Skeletal muscle satellite cell (primary cell): ENCODE measurements around the gene BTF3L4.
"Not testable (repeated sequence)": the region's sequence is repeated elsewhere in the genome, so short reads cannot be mapped to it uniquely, and the experiment has no call there.

Experiments
- H3K27me3 ChIP-seq: 2 replicates; pipeline ENCODE4 v1.7.0; 2013; ENCODE audit warnings: low read length; ENCODE audit not compliant: control insufficient read depth, insufficient read depth
- H3K36me3 ChIP-seq: 2 replicates; pipeline ENCODE4 v1.7.0; 2013; ENCODE audit warnings: mild to moderate bottlenecking, control low read depth, low read length; ENCODE audit not compliant: insufficient read depth
- H3K4me1 ChIP-seq: 2 replicates; pipeline ENCODE4 v1.7.0; 2013; ENCODE audit warnings: low read length; ENCODE audit not compliant: control insufficient read depth, insufficient read depth
- H3K4me2 ChIP-seq: 2 replicates; pipeline ENCODE4 v1.7.0; 2013; ENCODE audit warnings: mild to moderate bottlenecking, low read length
- H3K4me3 ChIP-seq: 2 replicates; pipeline ENCODE4 v1.7.0; 2013; ENCODE audit warnings: low read length
- H3K9ac ChIP-seq: 2 replicates; pipeline ENCODE4 v1.7.0; 2013; ENCODE audit warnings: mild to moderate bottlenecking, low read depth, low read length, moderate library complexity
- H3K9me3 ChIP-seq: replicated peaks from 2 replicates; pipeline ENCODE4 v1.7.0; 2013; ENCODE audit warnings: mild to moderate bottlenecking, control low read depth, low read length

The BTF3L4 gene

DNA sequence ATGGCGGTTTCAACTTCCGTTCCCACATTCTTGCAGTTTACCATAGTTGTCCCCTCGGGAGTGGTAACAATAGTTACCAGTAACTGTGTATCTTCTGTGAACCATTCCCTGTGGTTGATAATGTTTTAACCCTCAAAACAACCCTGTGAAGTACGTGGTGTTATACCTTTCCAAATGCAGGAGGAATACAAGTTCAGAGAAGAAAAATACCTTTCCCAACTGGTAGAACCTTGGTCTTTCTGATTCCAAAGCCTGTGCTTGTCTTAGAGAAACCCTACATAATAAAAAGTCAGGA, 789 bp downstream of the BTF3L4 start:
- H3K36me3 ChIP-seq, result peaks cover 15% of the 10 kb centered on the region
- H3K9ac ChIP-seq, result peak overlapping the region; percentile 94
- H3K27me3 ChIP-seq, result no peaks in the 10 kb centered on the region
- H3K4me2 ChIP-seq, result peak overlapping the region; percentile 96
- peak overlapping the region; percentile 97 for H3K4me3 ChIP-seq
- H3K4me1 ChIP-seq, result peaks cover 35% of the 10 kb centered on the region
- no peaks in the 10 kb centered on the region for H3K9me3 ChIP-seq

DNA sequence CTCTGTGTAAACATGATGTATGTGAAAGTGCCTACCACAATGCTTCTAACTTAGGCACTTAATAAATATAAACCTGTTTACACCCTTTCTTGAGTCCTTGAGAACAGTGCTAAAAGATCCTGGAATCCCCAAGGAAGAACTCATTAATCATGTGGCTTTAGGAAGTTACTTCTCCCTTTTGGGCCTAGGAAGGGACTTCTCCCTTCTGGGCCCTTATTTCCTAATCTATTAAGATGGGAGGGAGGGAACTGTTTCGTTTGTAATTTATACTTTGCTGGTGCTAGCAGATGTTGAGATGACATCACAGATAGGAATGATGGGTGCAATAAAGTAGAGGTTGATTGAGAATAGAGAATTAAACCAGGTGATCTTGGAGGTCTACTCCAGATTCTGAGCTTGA, 1.2 kb downstream of the BTF3L4 start:
- H3K27me3 ChIP-seq, result no peaks in the 10 kb centered on the region
- peaks cover 35% of the 10 kb centered on the region for H3K4me1 ChIP-seq
- peak overlapping the region; percentile 96 for H3K4me2 ChIP-seq
- H3K4me3 ChIP-seq, result peak overlapping the region; percentile 97
- peak overlapping the region; percentile 94 for H3K9ac ChIP-seq
- no peaks in the 10 kb centered on the region for H3K9me3 ChIP-seq
- H3K36me3 ChIP-seq, result peaks cover 15% of the 10 kb centered on the region

DNA sequence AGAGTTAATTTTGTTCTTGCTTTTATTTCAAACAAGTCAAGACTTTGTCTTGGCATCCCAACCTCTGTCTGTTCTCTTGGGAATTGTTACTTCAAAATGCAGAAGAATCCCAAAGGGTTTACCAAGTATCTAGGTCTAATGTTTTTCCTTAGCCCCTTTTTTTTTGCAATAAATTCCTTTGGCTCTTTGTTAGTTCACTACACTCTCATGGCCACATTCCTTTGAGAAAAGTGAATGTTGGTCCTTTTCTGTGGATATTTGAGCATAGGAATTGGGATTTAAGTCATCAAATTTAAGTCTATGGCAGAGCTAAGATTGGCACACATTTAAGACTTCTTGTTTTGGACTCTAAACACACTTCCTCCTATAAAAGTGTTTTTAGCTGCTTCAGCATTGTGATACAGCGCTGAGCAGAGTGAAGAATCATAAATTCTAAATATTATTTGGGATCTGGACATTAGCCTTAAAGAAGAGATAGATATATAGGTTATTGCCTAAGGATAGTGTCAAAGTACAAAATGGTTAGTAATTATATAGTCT, 1.9 kb downstream of the BTF3L4 start:
- H3K4me2 ChIP-seq, result peak overlapping the region; percentile 96

DNA sequence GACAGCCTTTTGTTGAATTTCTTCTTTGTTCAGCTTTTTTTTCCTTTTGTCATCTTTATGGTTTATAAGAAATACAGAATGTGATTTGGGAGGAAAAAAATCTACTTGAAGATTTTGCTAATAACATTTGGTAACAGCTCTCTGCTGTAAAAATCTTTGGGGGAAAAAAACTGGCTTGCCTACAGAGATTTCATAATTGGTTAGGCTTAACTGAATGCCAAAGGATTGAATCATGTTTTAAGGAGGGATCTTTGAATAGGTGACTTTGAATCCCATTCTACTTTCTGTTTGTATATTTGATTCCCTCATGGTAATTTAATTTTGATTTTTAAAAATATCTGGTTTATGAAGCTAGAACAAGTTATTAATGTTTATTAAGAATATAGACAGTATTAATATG, 3.2 kb downstream of the BTF3L4 start:
- Histone ChIP-seq H3K27me3 (no peaks in the 10 kb centered on the region), H3K9ac (peak overlapping the region; percentile 21), H3K9me3 (no peaks in the 10 kb centered on the region), H3K4me3 (peak overlapping the region; percentile 48), H3K4me1 (peaks cover 26% of the 10 kb centered on the region), H3K4me2 (peak overlapping the region; percentile 72), H3K36me3 (peaks cover 26% of the 10 kb centered on the region)

More for the DNA sequence above, 1.9 kb downstream of the BTF3L4 start:
- H3K9me3 ChIP-seq, result no peaks in the 10 kb centered on the region
- peaks cover 35% of the 10 kb centered on the region for H3K4me1 ChIP-seq
- H3K27me3 ChIP-seq, result no peaks in the 10 kb centered on the region
- H3K4me3 ChIP-seq, result peak overlapping the region; percentile 97
- peaks cover 15% of the 10 kb centered on the region for H3K36me3 ChIP-seq
- H3K9ac ChIP-seq, result no peak overlapping the region

DNA sequence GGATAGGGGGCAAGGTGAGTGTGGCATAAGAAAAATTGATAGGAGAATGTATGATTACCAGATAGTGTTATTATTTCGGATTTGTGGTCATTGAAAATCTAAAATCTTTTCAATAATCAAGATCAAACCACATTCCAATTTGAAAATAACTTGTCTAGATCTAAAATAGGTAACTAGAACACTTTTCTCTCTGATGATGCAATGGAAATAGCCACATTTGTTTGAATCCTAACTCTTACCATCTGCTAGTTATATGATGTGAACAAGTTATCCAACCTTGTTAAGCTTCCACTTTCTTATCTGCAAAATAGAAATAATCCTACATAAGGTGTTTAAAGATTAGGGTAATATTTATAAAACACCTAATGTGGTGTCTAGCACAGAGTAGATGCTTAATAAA, 3.8 kb downstream of the BTF3L4 start:
- H3K4me1 ChIP-seq, result peaks cover 26% of the 10 kb centered on the region
- no peaks in the 10 kb centered on the region for H3K27me3 ChIP-seq
- peaks cover 31% of the 10 kb centered on the region for H3K36me3 ChIP-seq
- H3K9ac ChIP-seq, result no peak overlapping the region
- H3K4me2 ChIP-seq, result no peak overlapping the region
- no peak overlapping the region for H3K4me3 ChIP-seq
- H3K9me3 ChIP-seq, result no peaks in the 10 kb centered on the region

DNA sequence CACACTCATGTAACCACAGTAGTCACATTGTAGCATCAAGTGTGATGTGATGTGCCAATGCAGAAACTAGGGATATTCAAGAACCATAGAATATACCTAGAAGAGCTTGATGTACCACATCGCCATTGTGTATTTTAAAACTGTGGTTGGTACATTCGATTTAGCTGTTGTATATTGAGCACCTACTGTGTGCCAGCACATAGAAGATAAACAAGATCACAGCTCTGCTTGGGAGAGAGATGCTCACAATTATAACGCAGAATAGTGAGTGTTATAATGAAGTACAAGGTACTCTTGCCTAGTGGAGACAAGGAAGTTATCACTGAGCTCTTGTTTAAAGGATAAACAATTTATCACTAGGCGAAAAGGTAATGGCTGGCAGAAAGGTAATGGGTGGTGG, 4.7 kb downstream of the BTF3L4 start:
- H3K9me3 ChIP-seq, result no peaks in the 10 kb centered on the region
- no peaks in the 10 kb centered on the region for H3K27me3 ChIP-seq
- H3K4me2 ChIP-seq, result no peak overlapping the region
- H3K9ac ChIP-seq, result no peak overlapping the region
- no peak overlapping the region for H3K4me3 ChIP-seq
- H3K4me1 ChIP-seq, result peaks cover 26% of the 10 kb centered on the region
- peaks cover 37% of the 10 kb centered on the region for H3K36me3 ChIP-seq

DNA sequence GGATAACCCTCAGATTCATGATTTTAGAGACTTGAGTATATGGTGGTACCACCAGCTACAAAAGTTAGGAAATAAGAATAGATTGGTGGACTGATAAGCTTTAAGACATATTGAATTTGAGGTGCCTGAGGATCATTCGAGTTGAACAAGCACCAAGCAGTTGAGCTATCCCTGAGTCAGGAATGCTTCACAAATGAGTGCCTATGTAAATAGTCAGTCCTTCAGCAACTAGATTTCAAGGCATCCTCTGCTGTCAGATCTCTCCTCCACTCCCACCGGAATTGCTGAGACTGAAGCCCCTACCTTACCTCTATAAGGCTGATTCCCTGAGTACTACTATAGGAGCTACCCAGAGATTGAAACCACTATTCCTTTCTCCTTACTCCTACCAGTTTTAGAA, 7.1 kb downstream of the BTF3L4 start:
- Histone ChIP-seq H3K9me3 (no peaks in the 10 kb centered on the region), H3K9ac (no peak overlapping the region), H3K36me3 (peaks cover 51% of the 10 kb centered on the region), H3K4me1 (peaks cover 14% of the 10 kb centered on the region), H3K4me3 (no peak overlapping the region), H3K4me2 (no peak overlapping the region), H3K27me3 (no peaks in the 10 kb centered on the region)

DNA sequence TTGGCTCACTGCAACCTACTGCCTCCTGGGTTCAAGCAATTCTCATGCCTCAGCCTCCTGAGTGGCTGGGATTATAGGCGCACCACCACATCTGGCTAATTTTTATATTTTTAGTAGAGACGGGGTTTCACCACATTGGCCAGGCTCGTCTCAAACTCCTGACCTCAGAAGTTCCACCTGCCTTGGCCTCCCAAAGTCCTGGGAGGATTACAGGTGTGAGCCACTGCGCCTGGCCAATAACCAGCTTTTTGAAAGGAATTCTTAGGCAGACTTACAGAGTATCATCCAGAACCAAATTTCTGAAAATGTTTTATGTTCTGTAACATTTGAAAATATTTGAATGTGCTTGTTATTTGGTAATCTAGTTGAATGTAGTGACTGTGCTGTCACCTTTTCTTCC, 14.6 kb downstream of the BTF3L4 start:
- Histone ChIP-seq H3K9me3 (no peaks in the 10 kb centered on the region), H3K9ac (no peak overlapping the region), H3K36me3 (peaks cover 42% of the 10 kb centered on the region), H3K27me3 (no peaks in the 10 kb centered on the region), H3K4me1 (no peaks in the 10 kb centered on the region), H3K4me2 (no peak overlapping the region), H3K4me3 (no peak overlapping the region)

DNA sequence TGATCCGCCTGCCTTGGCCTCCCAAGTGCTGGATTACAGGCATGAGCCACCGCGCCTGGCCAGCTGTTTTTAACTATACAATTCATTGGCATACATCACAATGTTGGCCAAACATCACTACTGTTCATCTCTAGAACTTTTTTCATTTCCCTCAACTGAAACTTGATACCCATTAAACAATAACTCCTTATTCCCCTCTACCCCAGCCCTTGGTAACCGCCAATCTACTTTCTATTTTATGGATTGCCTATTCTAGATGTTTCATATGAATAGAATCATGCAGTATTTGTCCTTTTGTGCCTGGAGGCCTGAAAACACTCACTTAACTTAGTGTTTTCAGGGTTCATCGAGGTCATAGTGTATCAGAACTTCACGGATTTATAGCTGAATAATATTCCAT, 16.2 kb downstream of the BTF3L4 start:
- Histone ChIP-seq H3K9ac (no peak overlapping the region), H3K36me3 (peaks cover 34% of the 10 kb centered on the region), H3K27me3 (no peaks in the 10 kb centered on the region)

DNA sequence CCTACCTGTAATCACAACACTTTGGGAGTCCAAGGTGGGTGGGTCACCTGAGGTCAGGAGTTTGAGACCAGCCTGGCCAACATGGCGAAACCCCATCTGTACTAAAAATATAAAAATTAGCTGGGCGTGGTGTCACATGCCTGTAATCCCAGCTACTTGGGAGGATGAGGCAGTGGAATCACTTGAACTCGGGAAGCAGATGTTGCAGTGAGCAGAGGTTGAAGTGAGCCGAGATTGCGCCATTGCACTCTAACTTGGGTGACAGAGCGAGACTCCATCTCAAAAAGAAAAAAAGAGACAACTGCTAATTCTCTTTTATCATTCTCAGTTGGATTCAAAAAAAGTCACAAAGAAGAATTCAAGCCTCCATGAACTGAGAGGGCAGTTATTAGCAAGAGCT, 21.2 kb downstream of the BTF3L4 start:
- H3K4me2 ChIP-seq, H3K27me3 ChIP-seq, H3K4me3 ChIP-seq, H3K9ac ChIP-seq, H3K4me1 ChIP-seq, H3K9me3 ChIP-seq: not testable (repeated sequence)
- H3K36me3 ChIP-seq, result peaks cover 31% of the 10 kb centered on the region

More for the DNA sequence above, 16.2 kb downstream of the BTF3L4 start:
- no peak overlapping the region for H3K4me3 ChIP-seq
- no peak overlapping the region for H3K4me2 ChIP-seq
- no peaks in the 10 kb centered on the region for H3K9me3 ChIP-seq
- H3K4me1 ChIP-seq, result no peaks in the 10 kb centered on the region

DNA sequence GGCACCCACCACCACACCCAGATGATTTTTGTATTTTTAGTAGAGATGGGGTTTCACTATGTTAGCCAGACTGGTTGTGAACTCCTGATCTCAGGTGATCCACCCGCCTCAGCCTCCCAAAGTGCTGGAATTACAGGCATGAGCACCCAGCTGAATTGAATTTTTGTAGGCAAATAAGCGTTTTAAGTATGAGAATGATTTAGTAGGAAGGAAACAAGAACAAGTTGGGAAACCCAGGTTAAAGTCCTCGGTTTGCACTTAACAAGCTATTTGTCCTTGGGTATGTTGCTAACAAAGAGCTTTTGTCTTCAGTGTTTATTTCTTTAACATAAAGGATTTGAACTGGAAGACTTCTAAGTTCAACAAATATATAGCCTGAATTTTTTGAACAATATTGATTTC, 23.9 kb downstream of the BTF3L4 start:
- Histone ChIP-seq H3K9me3 (no peaks in the 10 kb centered on the region), H3K27me3 (no peaks in the 10 kb centered on the region), H3K4me3 (no peak overlapping the region), H3K36me3 (peaks cover 24% of the 10 kb centered on the region), H3K4me1 (no peaks in the 10 kb centered on the region), H3K4me2 (no peak overlapping the region), H3K9ac (no peak overlapping the region)

DNA sequence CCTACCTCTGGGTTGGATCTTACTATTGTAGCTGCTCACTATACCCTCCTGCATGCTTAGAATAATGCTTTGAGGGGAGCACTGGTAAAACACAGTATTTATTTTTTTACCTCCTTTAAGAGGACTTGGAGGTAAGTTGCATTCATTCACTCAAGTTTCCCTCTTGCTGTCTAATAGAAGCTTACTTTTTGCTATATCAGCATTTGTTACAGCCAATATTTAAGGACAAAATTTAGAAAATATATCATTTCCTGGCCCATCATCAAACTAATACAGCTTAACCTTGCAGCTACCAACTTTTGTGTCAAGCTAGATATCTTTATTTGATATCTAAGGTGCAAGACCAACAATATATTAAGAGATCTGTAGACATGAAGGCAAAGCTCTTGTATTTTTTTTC, 31.8 kb downstream of the BTF3L4 start:
- not testable (repeated sequence) for H3K9ac ChIP-seq, H3K4me3 ChIP-seq, H3K4me1 ChIP-seq, H3K27me3 ChIP-seq, H3K4me2 ChIP-seq, H3K9me3 ChIP-seq
- peaks cover 24% of the 10 kb centered on the region for H3K36me3 ChIP-seq
